KMS-11 (cell line): ENCODE measurements around the gene RCC1.
A peak's percentile ranks its signal among the peaks of the same experiment; 100 is the strongest.

Experiments used
- H2AFZ ChIP-seq: fragments of 200-600 bp; sonication (generic); 2 replicates; pipeline ENCODE4 v1.6.1; 2016; ENCODE audit warnings: antibody characterized with exemption, mixed run types, low read depth
- H3K27ac ChIP-seq: fragments of 200-600 bp; sonication (generic); 2 replicates; pipeline ENCODE4 v1.6.1; 2016; ENCODE audit warnings: mild to moderate bottlenecking, mixed run types
- H3K27me3 ChIP-seq: fragments of 200-600 bp; sonication (generic); 2 replicates; pipeline ENCODE4 v1.6.1; 2017; ENCODE audit warnings: mild to moderate bottlenecking, low read depth, mixed run types, moderate library complexity; ENCODE audit not compliant: insufficient read depth
- H3K36me3 ChIP-seq: fragments of 200-600 bp; sonication (generic); 2 replicates; pipeline ENCODE4 v1.6.1; 2017; ENCODE audit warnings: mild to moderate bottlenecking, mixed run types; ENCODE audit not compliant: insufficient read depth
- H3K4me1 ChIP-seq: fragments of 200-600 bp; sonication (generic); 2 replicates; pipeline ENCODE4 v1.6.1; 2016; ENCODE audit warnings: mild to moderate bottlenecking, low read depth, mixed run types; ENCODE audit not compliant: poor library complexity, severe bottlenecking
- H3K4me2 ChIP-seq: fragments of 200-600 bp; sonication (generic); 2 replicates; pipeline ENCODE4 v1.7.0; 2016; ENCODE audit warnings: mild to moderate bottlenecking, mixed run types
- H3K4me3 ChIP-seq: fragments of 200-600 bp; sonication (generic); IDR thresholded peaks from 2 replicates; pipeline ENCODE4 v1.6.1; 2017; ENCODE audit warnings: low read depth, low read length, mixed read lengths; ENCODE audit not compliant: insufficient read depth
- H3K79me2 ChIP-seq: fragments of 200-600 bp; sonication (generic); 2 replicates; pipeline ENCODE4 v1.6.1; 2016; ENCODE audit warnings: low read depth, mixed run types; ENCODE audit not compliant: insufficient read depth
- H3K9ac ChIP-seq: fragments of 200-600 bp; sonication (generic); 2 replicates; pipeline ENCODE4 v1.6.1; 2016; ENCODE audit warnings: mild to moderate bottlenecking, mixed run types
- H4K20me1 ChIP-seq: fragments of 200-600 bp; sonication (generic); 2 replicates; pipeline ENCODE4 v1.6.1; 2016; ENCODE audit warnings: mild to moderate bottlenecking, mixed run types; ENCODE audit not compliant: insufficient read depth
- CTCF ChIP-seq: fragments of 200-600 bp; sonication (generic); conservative IDR thresholded peaks from 2 replicates; pipeline ENCODE4 v1.6.1; 2017; ENCODE audit warnings: low read depth, mild to moderate bottlenecking, antibody characterized with exemption, low read length, moderate library complexity, mixed read lengths

Gene RCC1

GRCh38 chr1:28552758-28553663 lies 47.2 kb downstream of the RCC1 start, which contains the start of gene TRNAU1AP:
Gene TRNAU1AP, plus strand, starts transcription at chr1:28553085. Its CDS starts 26 bp downstream, at chr1:28553111.
- Histone ChIP-seq H3K4me1 (peaks cover 37% of the 10 kb centered on the region), H4K20me1 (no peaks in the 10 kb centered on the region), H3K27me3 (no peaks in the 10 kb centered on the region), H3K27ac (peak within 1 kb of the TSS; percentile 80), H3K9ac (peak within 1 kb of the TSS; percentile 64), H3K4me2 (peak within 1 kb of the TSS; percentile 60), H3K79me2 (peaks cover 21% of the 10 kb centered on the region; the same call in 1 of the 2 replicates), H2AFZ (peak within 1 kb of the TSS; percentile 80), H3K36me3 (no peaks in the 10 kb centered on the region), H3K4me3 (no peak within 1 kb of the TSS)
- no peak for TF ChIP-seq CTCF

GRCh38 chr1:28560886-28561285 lies 55.0 kb downstream of the RCC1 start:
- Histone ChIP-seq H3K36me3 (peaks cover 9% of the 10 kb centered on the region; the same call in 1 of the 2 replicates), H3K9ac (no peak overlapping the region), H3K27ac (no peak overlapping the region), H3K79me2 (no peaks in the 10 kb centered on the region), H3K4me2 (no peak overlapping the region), H3K27me3 (no peaks in the 10 kb centered on the region), H3K4me1 (peaks cover 54% of the 10 kb centered on the region), H2AFZ (no peak overlapping the region), H4K20me1 (no peaks in the 10 kb centered on the region), H3K4me3 (no peak overlapping the region)
- TF ChIP-seq CTCF: no peak

- Histone ChIP-seq H2AFZ (no peak overlapping the region), H4K20me1 (no peaks in the 10 kb centered on the region), H3K36me3 (peaks cover 9% of the 10 kb centered on the region; the same call in 1 of the 2 replicates), H3K79me2 (no peaks in the 10 kb centered on the region), H3K4me3 (no peak overlapping the region), H3K27me3 (no peaks in the 10 kb centered on the region), H3K4me1 (peaks cover 51% of the 10 kb centered on the region), H3K4me2 (peak overlapping the region; percentile 26; the same call in 1 of the 2 replicates), H3K27ac (peak overlapping the region; percentile 34; the same call in 1 of the 2 replicates), H3K9ac (no peak overlapping the region)
- TF ChIP-seq CTCF: no peak
These were observed 58.5 kb downstream of the RCC1 start for GRCh38 chr1:28564310-28564709.

GRCh38 chr1:28565040-28565439 lies 59.2 kb downstream of the RCC1 start:
- no peak overlapping the region for H2AFZ ChIP-seq
- H3K9ac ChIP-seq: no peak overlapping the region
- no peaks in the 10 kb centered on the region for H3K27me3 ChIP-seq
- H3K4me2 ChIP-seq: no peak overlapping the region
- peak overlapping the region; percentile 34; the same call in 1 of the 2 replicates for H3K27ac ChIP-seq
- no peaks in the 10 kb centered on the region for H3K79me2 ChIP-seq
- no peaks in the 10 kb centered on the region for H4K20me1 ChIP-seq
- peaks cover 5% of the 10 kb centered on the region; the same call in 1 of the 2 replicates for H3K36me3 ChIP-seq
- no peak overlapping the region for H3K4me3 ChIP-seq
- peaks cover 45% of the 10 kb centered on the region for H3K4me1 ChIP-seq
- no peak for TF ChIP-seq CTCF
